Astrocyte (in vitro differentiated cells and primary cell): Measurements from ENCODE around the gene SARNP. TPM values are rescaled to one million over a fixed set of nuclear protein-coding genes. Genes with fewer than 3 reads are reported as not detected.
A peak's percentile ranks its signal among the peaks of the same experiment; 100 is the strongest.

ENCODE experiments used
- DNase-seq: peaks from one replicate; pipeline ENCODE4 v3.0.0-alpha.2; 2010; ENCODE audit warnings: low read depth
- FAIRE-seq: peaks from 2 replicates; lab custom pipeline; 2011; peaks lifted over from hg19 to GRCh38; lab: Jason Lieb, UNC
- H2AFZ ChIP-seq: 2 replicates; pipeline ENCODE4 v1.6.0; 2012; ENCODE audit warnings: low read depth, low read length, inconsistent platforms
- H3K27ac ChIP-seq: 2 replicates; pipeline ENCODE4 v1.5.1; 2011; ENCODE audit warnings: low read depth, low read length, inconsistent platforms
- H3K27me3 ChIP-seq: 2 replicates; pipeline ENCODE4 v1.6.0; 2011; ENCODE audit warnings: low read length, inconsistent platforms; ENCODE audit not compliant: insufficient read depth
- H3K36me3 ChIP-seq: 2 replicates; pipeline ENCODE4 v1.5.1; 2011; ENCODE audit warnings: low read length, inconsistent platforms; ENCODE audit not compliant: insufficient read depth
- H3K4me1 ChIP-seq: 2 replicates; pipeline ENCODE4 v1.5.1; 2011; ENCODE audit warnings: low read length, inconsistent platforms; ENCODE audit not compliant: insufficient read depth
- H3K4me2 ChIP-seq: 2 replicates; pipeline ENCODE4 v1.6.0; 2012; ENCODE audit warnings: low read length, inconsistent platforms
- H3K4me3 ChIP-seq: 2 replicates; pipeline ENCODE4 v1.5.1; 2011; ENCODE audit warnings: low read depth, mild to moderate bottlenecking, low read length, inconsistent platforms; ENCODE audit not compliant: insufficient read depth
- H3K79me2 ChIP-seq: 2 replicates; pipeline ENCODE4 v1.6.0; 2012; ENCODE audit warnings: mild to moderate bottlenecking, low read length, inconsistent platforms; ENCODE audit not compliant: insufficient read depth
- H3K9ac ChIP-seq: 2 replicates; pipeline ENCODE4 v1.6.0; 2012; ENCODE audit warnings: mild to moderate bottlenecking, low read length, inconsistent platforms
- H3K9me3 ChIP-seq: 2 replicates; pipeline ENCODE4 v1.5.1; 2012; ENCODE audit warnings: low read depth, mild to moderate bottlenecking, low read length, inconsistent platforms; ENCODE audit not compliant: insufficient read depth
- H4K20me1 ChIP-seq: 2 replicates; pipeline ENCODE4 v1.6.0; 2012; ENCODE audit warnings: low read length, inconsistent platforms; ENCODE audit not compliant: insufficient read depth
- H3K27ac Mint-ChIP-seq: one replicate; pipeline ENCODE4 v1.8.0; 2021; ENCODE audit warnings: mild to moderate bottlenecking, mixed read lengths; ENCODE audit not compliant: unreplicated experiment
- H3K27me3 Mint-ChIP-seq: one replicate; pipeline ENCODE4 v1.8.0; 2021; ENCODE audit warnings: low read depth, mixed read lengths; ENCODE audit not compliant: unreplicated experiment
- H3K36me3 Mint-ChIP-seq: one replicate; pipeline ENCODE4 v1.8.0; 2021; ENCODE audit warnings: low read depth, mixed read lengths; ENCODE audit not compliant: unreplicated experiment
- H3K4me1 Mint-ChIP-seq: one replicate; pipeline ENCODE4 v1.8.0; 2021; ENCODE audit warnings: low read depth, mixed read lengths; ENCODE audit not compliant: unreplicated experiment
- H3K4me3 Mint-ChIP-seq: one replicate; pipeline ENCODE4 v1.8.0; 2021; ENCODE audit warnings: mild to moderate bottlenecking, moderate library complexity, mixed read lengths; ENCODE audit not compliant: unreplicated experiment
- H3K9me3 Mint-ChIP-seq: one replicate; pipeline ENCODE4 v1.8.0; 2021; ENCODE audit warnings: mild to moderate bottlenecking, mixed read lengths; ENCODE audit not compliant: unreplicated experiment
- EZH2 ChIP-seq: IDR thresholded peaks from 2 replicates; pipeline ENCODE4 v1.6.1; 2012; ENCODE audit warnings: mild to moderate bottlenecking, low read length, inconsistent platforms; ENCODE audit not compliant: insufficient read depth
- total RNA-seq: library from RNA; stranded (reverse); gene quantifications from 2 replicates; pipeline ENCODE4 v1.2.1, GENCODE V29; 2021
- TF ChIP-seq, protein P1 (sequence below): IDR thresholded peaks from 2 replicates; pipeline ENCODE4 v1.5.1; 2011; ENCODE audit warnings: low read depth, mild to moderate bottlenecking, inconsistent platforms, low read length, moderate library complexity; ENCODE audit not compliant: insufficient read depth

The SARNP gene
- total RNA-seq, 1 donor from 2014 or later = 105 TPM

DNA sequence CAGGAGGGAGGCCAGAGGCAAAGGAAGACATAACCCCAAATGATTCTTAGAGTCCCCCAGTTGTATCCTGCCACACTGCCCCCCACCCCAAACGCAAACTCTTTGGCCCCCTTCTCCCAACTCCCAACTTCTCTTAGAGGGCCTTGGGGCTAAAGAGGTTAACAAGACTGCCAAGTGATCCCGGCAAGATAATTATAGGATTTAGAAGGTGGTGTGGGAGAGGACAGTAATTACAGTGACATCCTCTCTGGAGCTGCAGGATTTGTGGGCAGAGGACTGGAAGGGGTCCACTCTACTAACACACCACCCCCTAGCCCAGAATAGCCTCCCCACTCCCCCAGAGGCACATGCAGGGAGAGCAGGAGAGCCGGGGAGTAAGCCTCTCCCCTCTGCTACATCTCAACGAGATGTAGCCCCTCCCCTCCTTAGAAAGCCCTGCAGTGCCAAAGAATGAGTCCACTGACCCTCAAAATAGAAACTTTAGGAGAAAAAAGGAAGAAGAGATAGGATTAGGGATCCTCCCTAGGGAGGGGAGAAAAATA, 79.9 kb downstream of the SARNP start:
- Histone ChIP-seq H4K20me1 (peaks cover under 1% of the 10 kb centered on the region), H3K79me2 (no peaks in the 10 kb centered on the region), H3K9ac (peak overlapping the region; percentile 77), H3K36me3 (no peaks in the 10 kb centered on the region), H2AFZ (peak overlapping the region; percentile 85), H3K4me3 (peak overlapping the region; percentile 73), H3K4me1 (peaks cover 19% of the 10 kb centered on the region), H3K27me3 (no peaks in the 10 kb centered on the region), H3K4me2 (peak overlapping the region; percentile 94), H3K9me3 (no peaks in the 10 kb centered on the region), H3K27ac (no peak overlapping the region)
- Mint-ChIP-seq H3K36me3 (no peaks in the 10 kb centered on the region), H3K27me3 (no peaks in the 10 kb centered on the region), H3K4me3 (peak overlapping the region; percentile 84), H3K27ac (peak overlapping the region; percentile 63), H3K9me3 (no peaks in the 10 kb centered on the region), H3K4me1 (peaks cover 14% of the 10 kb centered on the region)
- DNase-seq (no peak), FAIRE-seq (no peak)
- TF ChIP-seq EZH2 = no peak
- TF ChIP-seq, protein P1, sequence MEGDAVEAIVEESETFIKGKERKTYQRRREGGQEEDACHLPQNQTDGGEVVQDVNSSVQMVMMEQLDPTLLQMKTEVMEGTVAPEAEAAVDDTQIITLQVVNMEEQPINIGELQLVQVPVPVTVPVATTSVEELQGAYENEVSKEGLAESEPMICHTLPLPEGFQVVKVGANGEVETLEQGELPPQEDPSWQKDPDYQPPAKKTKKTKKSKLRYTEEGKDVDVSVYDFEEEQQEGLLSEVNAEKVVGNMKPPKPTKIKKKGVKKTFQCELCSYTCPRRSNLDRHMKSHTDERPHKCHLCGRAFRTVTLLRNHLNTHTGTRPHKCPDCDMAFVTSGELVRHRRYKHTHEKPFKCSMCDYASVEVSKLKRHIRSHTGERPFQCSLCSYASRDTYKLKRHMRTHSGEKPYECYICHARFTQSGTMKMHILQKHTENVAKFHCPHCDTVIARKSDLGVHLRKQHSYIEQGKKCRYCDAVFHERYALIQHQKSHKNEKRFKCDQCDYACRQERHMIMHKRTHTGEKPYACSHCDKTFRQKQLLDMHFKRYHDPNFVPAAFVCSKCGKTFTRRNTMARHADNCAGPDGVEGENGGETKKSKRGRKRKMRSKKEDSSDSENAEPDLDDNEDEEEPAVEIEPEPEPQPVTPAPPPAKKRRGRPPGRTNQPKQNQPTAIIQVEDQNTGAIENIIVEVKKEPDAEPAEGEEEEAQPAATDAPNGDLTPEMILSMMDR = no peak

DNA sequence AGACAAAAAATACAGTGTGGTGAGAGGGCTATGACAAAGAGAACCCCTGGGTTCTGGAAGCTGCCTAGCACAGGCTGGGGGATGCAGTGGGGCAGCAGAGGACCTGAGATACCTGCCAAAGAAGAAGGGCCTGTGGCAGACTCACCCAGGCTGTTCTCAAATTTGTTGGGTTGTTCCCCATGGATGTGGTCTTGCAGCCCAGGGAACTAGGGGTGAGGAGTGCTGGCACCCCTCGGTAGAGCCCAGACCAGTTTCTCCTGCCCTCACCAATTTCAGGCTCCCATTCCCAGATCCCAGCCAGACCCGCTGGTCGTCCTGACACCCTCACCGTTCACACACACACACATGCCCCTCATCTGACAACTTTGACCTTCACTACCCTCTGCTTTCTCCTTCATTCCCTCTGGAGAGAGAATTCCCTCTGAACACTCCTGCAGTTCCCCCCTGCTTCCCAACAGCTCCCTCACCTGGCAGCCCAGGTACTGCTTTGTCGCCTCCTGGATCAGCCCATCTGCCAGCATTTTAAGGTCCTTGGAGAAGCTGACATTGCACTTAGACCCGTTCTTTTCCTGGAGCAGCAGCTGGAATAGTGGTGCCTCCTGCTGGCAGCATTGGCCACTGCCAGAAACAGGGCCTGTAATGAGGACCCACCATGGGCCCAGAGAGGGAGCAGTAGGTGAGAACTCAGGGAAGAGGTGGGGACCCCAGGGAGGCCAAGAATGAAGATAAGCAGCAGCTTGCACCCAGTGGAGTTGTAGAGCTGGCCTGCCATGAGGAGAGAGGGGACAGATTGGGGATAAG, 80.5 kb downstream of the SARNP start:
- H3K27ac Mint-ChIP-seq = peak overlapping the region; percentile 63
- DNase-seq = no peak
- no peaks in the 10 kb centered on the region for H3K9me3 ChIP-seq

More for the DNA sequence above, 80.5 kb downstream of the SARNP start:
- Histone ChIP-seq H3K4me1 (peaks cover 14% of the 10 kb centered on the region), H2AFZ (no peak overlapping the region), H3K9ac (no peak overlapping the region), H3K79me2 (peaks cover 4% of the 10 kb centered on the region), H3K27me3 (no peaks in the 10 kb centered on the region), H3K36me3 (no peaks in the 10 kb centered on the region), H4K20me1 (peaks cover 6% of the 10 kb centered on the region), H3K4me2 (no peak overlapping the region), H3K27ac (no peak overlapping the region), H3K4me3 (no peak overlapping the region)
- TF ChIP-seq, protein P1 = peak; percentile 73
- TF ChIP-seq EZH2 = no peak
- FAIRE-seq = no peak
- Mint-ChIP-seq H3K9me3 (no peaks in the 10 kb centered on the region), H3K4me3 (peak overlapping the region; percentile 65), H3K36me3 (no peaks in the 10 kb centered on the region), H3K4me1 (peaks cover 12% of the 10 kb centered on the region), H3K27me3 (no peaks in the 10 kb centered on the region)
